ENCODE results near the gene HGFAC.
"Not testable (repeated sequence)": the region's sequence is repeated elsewhere in the genome, so short reads cannot be mapped to it uniquely, and the experiment has no call there.

The HGFAC gene

GRCh38 chr4:3442959-3443749, 1.4 kb downstream of the HGFAC start:
- DNase-seq (ENCODE audit: low spot score): peak; percentile 28

- no peak for DNase-seq (ENCODE audit: low spot score)
These were observed 2.1 kb downstream of the HGFAC start for GRCh38 chr4:3443750-3444309.

- no peak for DNase-seq (ENCODE audit: low spot score)
These were observed 2.8 kb downstream of the HGFAC start for GRCh38 chr4:3444351-3445110.

- DNase-seq (ENCODE audit: low spot score): no peak
These were observed 3.5 kb downstream of the HGFAC start for GRCh38 chr4:3445111-3445820.

GRCh38 chr4:3445829-3446545, 4.2 kb downstream of the HGFAC start:
- DNase-seq (ENCODE audit: low spot score): no peak

DNA sequence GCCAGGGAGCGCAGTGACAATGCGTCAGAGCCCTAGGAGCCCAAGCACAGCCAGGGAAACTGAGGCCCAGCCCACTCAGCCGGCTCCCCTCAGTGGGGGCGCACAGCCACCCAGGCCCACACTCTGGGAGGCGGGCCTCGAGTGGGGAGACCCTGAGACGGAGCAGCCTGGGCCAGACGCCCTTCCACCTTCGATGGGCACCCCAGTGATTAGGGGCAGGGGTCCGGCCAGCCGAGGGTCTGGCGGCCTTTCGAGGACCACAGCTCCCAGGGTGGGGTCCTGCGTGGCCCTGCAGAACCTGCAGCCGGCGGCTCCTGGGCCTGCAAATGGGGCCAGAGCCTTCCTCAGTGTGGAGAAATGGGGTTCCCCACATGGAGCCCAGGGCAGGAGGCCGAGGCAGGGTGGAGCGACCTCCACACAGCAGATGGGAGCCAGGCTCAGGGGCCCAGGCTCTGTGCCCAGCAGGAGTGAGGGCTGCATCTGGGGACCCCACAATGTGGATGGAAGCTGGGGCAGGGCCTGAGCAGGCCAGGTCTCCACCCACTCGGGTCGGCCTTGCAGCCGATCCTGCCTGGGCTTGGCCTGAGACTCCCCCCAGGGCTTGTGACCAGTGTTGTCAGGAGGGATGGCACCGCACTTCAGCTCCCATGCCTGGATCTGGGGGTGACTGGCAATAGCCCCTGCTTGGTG, 5.0 kb downstream of the HGFAC start:
- DNase-seq (ENCODE audit: low spot score): no peak

DNA sequence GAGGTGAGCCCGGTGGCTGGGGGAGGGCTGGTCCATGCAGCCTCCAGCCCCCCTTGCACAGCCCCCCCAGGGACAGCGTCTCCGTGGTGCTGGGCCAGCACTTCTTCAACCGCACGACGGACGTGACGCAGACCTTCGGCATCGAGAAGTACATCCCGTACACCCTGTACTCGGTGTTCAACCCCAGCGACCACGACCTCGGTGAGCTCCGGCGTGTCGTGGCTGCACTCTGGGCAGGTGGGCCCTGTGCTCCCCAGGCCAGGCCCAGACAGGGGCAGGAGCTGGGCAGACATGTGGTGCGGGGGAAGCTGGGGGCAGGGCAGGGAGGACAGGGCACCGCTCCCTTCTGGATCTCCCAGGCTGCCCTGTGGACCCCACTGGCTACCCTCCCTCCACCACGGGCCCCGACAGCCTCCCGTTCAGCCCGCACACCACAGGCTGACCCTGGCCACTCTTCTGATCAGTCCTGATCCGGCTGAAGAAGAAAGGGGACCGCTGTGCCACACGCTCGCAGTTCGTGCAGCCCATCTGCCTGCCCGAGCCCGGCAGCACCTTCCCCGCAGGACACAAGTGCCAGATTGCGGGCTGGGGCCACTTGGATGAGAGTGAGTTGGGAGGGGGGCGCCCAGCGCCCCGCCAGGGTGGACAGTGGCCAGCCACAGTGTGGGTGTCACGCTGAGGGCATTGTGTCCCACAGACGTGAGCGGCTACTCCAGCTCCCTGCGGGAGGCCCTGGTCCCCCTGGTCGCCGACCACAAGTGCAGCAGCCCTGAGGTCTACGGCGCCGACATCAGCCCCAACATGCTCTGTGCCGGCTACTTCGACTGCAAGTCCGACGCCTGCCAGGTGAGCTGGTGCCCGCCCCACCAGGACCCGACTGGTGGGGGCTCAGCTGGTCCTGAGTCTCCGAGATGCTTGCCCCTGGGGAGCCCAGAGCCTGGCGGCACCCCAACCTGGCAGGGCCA, 5.9 kb downstream of the HGFAC start:
- no peak for DNase-seq (ENCODE audit: low spot score)

DNA sequence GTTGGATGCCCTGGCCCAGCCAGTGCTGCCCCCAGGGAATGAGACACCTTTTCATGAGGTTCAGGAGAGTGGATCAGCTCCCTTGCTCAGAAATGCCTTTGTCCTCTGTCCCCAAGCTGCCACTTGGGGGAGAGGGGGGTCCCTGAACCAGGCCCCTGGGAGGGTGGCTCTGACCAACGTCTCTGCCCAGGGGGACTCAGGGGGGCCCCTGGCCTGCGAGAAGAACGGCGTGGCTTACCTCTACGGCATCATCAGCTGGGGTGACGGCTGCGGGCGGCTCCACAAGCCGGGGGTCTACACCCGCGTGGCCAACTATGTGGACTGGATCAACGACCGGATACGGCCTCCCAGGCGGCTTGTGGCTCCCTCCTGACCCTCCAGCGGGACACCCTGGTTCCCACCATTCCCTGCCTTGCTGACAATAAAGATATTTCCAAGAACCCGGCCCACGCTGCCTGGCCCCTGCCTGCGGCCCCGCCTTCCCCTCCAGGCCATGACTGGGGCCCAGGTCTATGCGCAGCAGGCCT, 7.3 kb downstream of the HGFAC start:
- DNase-seq (ENCODE audit: low spot score): no peak

DNA sequence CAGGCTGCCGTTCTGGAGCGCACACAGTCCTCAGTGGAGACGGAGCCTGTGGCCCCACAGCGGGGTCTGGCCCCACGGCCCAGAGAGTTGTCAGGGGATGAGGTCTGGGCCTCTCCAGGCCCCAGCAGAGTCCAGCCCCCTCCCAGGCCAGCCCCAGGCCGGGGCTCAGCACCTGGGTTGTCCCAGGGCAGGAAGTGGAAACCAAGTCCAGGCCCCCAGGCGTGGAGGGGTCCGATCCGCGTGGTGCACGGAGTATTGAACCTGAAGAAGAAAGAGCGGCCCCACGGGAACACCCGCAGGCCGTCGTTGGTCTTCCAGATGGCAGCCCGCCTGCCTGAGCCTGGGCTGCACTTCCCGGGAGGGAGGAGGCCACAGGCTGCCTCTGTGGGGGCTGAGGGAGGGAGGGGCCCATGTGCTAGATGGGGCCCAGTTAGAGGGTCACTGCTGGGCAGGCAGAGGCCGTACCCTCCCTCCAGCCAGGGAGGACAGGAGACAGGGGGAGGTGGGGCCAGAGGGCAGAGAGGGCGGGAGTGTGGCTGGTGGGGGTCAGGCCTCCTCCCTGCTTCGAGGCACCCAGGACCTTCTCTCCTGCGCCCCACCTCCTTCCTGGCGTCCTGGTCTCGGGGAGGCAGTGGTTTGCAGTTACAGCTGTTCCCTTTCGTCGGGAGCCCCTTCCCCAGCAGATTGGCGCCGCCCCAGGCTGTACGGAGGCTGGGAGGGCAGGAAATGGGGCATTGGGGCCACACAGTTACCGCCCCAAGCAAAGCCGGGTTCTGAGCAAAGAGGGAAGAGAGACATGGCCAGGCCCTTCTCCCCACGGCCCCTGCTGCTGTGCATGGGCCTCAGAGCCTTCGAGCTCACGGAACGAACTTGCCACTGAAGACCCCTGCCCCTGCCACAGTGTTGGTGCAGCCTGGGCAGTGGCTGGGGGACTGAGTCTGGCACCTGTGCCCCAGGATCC, 8.1 kb downstream of the HGFAC start:
- DNase-seq (ENCODE audit: low spot score): no peak

DNA sequence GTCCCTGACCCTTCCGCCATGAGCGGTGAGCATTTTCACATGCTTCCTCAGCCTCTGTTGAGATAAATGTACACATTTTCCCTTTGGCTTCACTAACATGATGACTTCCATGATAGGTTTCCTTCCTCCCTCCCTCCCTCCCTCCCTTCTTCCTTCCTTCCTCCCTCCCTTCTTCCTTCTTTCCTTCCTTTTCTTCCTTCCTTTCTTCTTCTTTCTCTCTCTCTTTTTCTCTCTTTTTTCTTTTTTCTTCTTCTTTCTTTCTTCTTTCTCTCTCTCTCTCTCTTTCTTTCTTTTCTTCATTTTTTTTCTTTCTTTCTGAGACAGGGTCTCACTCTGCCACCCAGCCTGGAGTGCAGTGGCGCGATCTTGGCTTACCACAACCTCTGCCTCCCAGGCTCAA, 8.9 kb downstream of the HGFAC start:
- DNase-seq (ENCODE audit: low spot score): no peak

GRCh38 chr4:3451956-3452355, 10.2 kb downstream of the HGFAC start:
- DNase-seq (ENCODE audit: low spot score): peak; percentile 35

GRCh38 chr4:3452376-3452775, 10.6 kb downstream of the HGFAC start:
- peak; percentile 4 for DNase-seq (ENCODE audit: low spot score)

- DNase-seq (ENCODE audit: low spot score): not testable (repeated sequence)
These were observed 13.8 kb downstream of the HGFAC start for GRCh38 chr4:3455596-3455995.

DNA sequence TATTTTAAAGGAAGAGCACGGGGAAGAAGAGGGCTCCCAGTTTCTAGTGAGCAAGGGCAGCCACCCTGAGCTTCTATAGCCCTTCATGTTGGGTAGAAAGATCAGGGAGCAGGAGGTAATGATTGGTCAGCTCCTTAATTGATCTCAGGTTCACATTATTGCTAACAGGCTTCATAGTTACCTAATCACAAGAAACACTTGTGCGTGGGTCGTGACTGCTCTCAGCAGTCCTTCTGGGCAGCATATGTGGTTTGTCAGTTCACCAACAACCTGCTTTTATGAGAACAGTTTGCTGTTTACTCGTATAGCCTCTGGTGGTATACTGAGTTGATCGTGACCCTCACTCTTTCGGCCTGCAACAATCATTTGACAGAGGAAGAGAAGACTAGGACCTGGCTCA, 16.6 kb downstream of the HGFAC start:
- DNase-seq (ENCODE audit: low spot score): no peak

GRCh38 chr4:3459156-3459555, 17.4 kb downstream of the HGFAC start:
- DNase-seq (ENCODE audit: low spot score): not testable (repeated sequence)

DNA sequence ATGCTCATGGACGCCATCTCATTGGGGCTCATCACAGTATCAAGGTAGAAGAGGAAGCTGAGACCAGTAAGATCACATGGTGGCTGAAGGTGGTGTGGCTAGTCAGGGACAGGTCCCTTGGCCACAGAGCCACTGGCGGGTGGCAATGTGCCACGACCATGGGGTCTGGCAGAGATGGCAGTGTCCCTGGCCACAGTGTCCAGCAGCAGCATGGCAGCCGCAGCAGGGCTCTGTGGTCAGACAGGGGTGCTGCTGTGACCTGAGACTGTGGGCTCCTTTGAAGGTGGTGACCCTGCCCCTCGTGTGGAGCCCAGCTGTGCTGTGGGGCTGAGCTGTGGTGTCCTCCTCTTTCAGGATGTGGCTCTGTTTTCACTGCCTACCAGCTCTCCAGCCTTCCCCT, 19.2 kb downstream of the HGFAC start:
- no peak for DNase-seq (ENCODE audit: low spot score)

DNA sequence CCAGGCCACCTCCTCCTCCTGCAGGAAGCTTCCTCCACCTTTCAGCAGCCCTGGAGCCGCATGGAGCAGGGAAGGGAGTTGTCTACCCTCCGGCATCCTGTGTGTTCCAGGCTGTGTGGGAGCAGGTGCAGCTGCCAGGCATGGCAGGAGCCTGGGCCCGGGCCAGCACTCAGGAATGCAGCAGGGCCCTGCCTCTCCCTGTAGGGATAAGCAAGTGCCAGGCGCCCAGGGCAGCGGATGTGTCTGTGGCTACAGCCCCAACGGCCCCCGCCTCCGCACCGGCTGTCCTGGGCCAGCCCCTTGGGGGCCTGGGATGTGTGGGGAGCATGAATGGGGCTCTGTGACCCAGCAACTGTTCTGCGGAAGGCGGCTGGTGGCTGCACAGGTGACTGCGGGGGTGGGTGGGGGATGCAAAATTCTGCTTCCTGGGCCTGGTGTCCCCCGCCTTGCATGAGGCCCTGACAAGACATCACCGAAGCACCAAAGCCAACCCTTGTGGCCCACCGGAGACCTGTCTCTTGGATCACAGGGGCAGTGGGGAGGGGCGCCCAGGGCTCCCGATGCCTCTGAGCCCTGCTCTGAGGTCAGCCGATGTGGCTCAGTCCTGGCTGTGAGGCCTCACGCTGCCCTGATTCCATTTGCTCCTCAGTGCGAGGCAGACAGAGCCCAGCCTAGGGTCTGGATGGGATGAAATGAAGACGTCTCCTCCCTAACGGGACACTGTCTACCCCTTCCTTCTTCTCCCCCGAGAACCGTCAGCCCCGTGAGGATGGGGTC, 19.9 kb downstream of the HGFAC start:
- DNase-seq (ENCODE audit: low spot score): no peak

DNA sequence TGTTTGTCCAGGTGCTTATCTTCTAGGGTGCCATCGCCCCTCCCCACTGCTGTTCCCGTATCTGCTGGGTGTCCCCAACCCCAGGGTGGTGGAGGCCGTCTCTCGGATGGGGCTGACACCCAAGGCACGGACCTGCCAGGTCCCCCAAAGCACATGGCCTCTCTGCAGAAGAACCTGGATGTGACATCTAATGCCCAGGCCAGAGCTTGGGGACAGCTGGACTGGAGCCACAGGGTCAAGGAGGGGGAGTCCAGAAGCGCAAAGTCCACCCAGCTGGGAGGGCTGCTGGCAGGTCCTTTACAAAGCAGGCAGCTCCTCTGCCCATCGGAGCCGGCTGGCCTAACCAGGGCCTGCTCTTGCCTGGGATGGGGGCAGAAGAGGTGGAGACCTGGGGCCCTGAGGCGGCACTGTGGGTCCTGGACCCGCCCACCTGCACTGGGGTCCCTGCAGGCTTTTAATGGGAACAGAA, 20.6 kb downstream of the HGFAC start:
- no peak for DNase-seq (ENCODE audit: low spot score)

Measured in COLO829 (cell line).